GM12878 (cell line): ENCODE results near the gene GHDC. TPM values are rescaled to one million over a fixed set of nuclear protein-coding genes. Genes with fewer than 3 reads are reported as not detected.

ENCODE experiments used
- ATAC-seq: fragments of 200-7000 bp; cut with Tn5 transposase; 3 replicates; pipeline ENCODE4 v1.9.1; 2020; ENCODE audit warnings: mild to moderate bottlenecking, moderate library complexity
- BruUV-seq: library from RNA; stranded (reverse); fragments of 400-500 nt; replicated peaks from 2 replicates; lab custom pipeline; 2021; lab: Mats Ljungman, UMichigan
- CTCF ChIA-PET: fragments of 300-600 bp; sonication (Branson Sonifier 250); formaldehyde crosslinking; extraction: SDS; loops from one replicate; lab custom pipeline; 2021; ENCODE audit warnings: inconsistent platforms; lab: Yijun Ruan, JAX
- POLR2A ChIA-PET: fragments of 350-600 bp; formaldehyde crosslinking; extraction: SDS; loops from one replicate; lab custom pipeline; 2021; ENCODE audit warnings: inconsistent platforms; lab: Charles Lee
- RAD21 ChIA-PET: fragments of 300-600 bp; sonication (Branson Sonifier 250); formaldehyde crosslinking; loops from one replicate; lab custom pipeline; 2023; ENCODE audit warnings: antibody characterized with exemption; ENCODE audit not compliant: unreplicated experiment; lab: Charles Lee
- SMC1A ChIA-PET: fragments of 300-600 bp; sonication (Branson Sonifier 250); formaldehyde crosslinking; loops from one replicate; lab custom pipeline; 2023; ENCODE audit not compliant: unreplicated experiment, uncharacterized antibody; lab: Charles Lee
- DNase-seq: peaks from one replicate; pipeline ENCODE4 v3.0.0-alpha.2; 2011; ENCODE audit warnings: low read depth, low spot score
- FAIRE-seq: peaks from 3 replicates; lab custom pipeline; 2011; peaks lifted over from hg19 to GRCh38; lab: Jason Lieb, UNC
- H2AFZ ChIP-seq: 2 replicates; pipeline ENCODE4 v1.6.0; 2011; ENCODE audit warnings: low read depth, low read length, control low read depth; ENCODE audit not compliant: control insufficient read depth
- H3K27ac ChIP-seq: 2 replicates; pipeline ENCODE4 v1.5.1; 2011; ENCODE audit warnings: control low read depth; ENCODE audit not compliant: control insufficient read depth, insufficient read depth
- H3K27me3 ChIP-seq, 2 experiments: replicated peaks in 1 of 2; 2 replicates each; pipeline versions ENCODE4 v1.6.0 to v1.6.1; 2011; ENCODE audit warnings: low read length in 1 of 2; ENCODE audit not compliant: control insufficient read depth in 2 of 2, insufficient read depth in 2 of 2
- H3K36me3 ChIP-seq, 2 experiments: 2 replicates each; pipeline ENCODE4 v1.5.1; 2011; ENCODE audit warnings: low read length in 1 of 2; ENCODE audit not compliant: control insufficient read depth in 2 of 2, insufficient read depth in 2 of 2
- H3K4me1 ChIP-seq: 2 replicates; pipeline ENCODE4 v1.6.1; 2011; ENCODE audit warnings: mild to moderate bottlenecking, low read length, moderate library complexity, mixed read lengths; ENCODE audit not compliant: control insufficient read depth, insufficient read depth
- H3K4me2 ChIP-seq: 2 replicates; pipeline ENCODE4 v1.6.0; 2011; ENCODE audit warnings: control low read depth; ENCODE audit not compliant: control insufficient read depth, insufficient read depth
- H3K4me3 ChIP-seq: fragments of 200-600 bp; sonication (generic); 2 replicates; pipeline ENCODE4 v1.5.1; 2016
- H3K79me2 ChIP-seq: 2 replicates; pipeline ENCODE4 v1.6.0; 2011; ENCODE audit warnings: low read length; ENCODE audit not compliant: control insufficient read depth, insufficient read depth
- H3K9ac ChIP-seq: 2 replicates; pipeline ENCODE4 v1.8.0; 2011; ENCODE audit warnings: low read length, control low read depth, mixed read lengths; ENCODE audit not compliant: control insufficient read depth, insufficient read depth
- H3K9me3 ChIP-seq: replicated peaks from 3 replicates; pipeline ENCODE4 v1.5.1; 2011; ENCODE audit warnings: mild to moderate bottlenecking, low read length; ENCODE audit not compliant: control insufficient read depth, insufficient read depth
- H4K20me1 ChIP-seq: 2 replicates; pipeline ENCODE4 v1.6.0; 2011; ENCODE audit not compliant: control insufficient read depth, insufficient read depth
- BCL11A ChIP-seq: IDR thresholded peaks from 2 replicates; pipeline ENCODE4 v1.6.1; 2011; ENCODE audit warnings: low read depth, low read length
- CREB1 ChIP-seq: IDR thresholded peaks from 2 replicates; pipeline ENCODE4 v1.6.1; 2012; ENCODE audit warnings: low read depth, mild to moderate bottlenecking, inconsistent platforms
- E2F8 ChIP-seq: fragments of 450-650 bp; IDR thresholded peaks from 2 replicates; pipeline ENCODE4 v1.6.1; 2018; ENCODE audit warnings: mild to moderate bottlenecking, low read depth, moderate library complexity; ENCODE audit not compliant: partially characterized antibody
- FOXM1 ChIP-seq: IDR thresholded peaks from 2 replicates; pipeline ENCODE4 v1.6.1; 2012; ENCODE audit warnings: low read depth, mild to moderate bottlenecking, inconsistent platforms, low read length, moderate library complexity
- IRF4 ChIP-seq: IDR thresholded peaks from 2 replicates; pipeline ENCODE4 v1.6.1; 2011; ENCODE audit warnings: low read depth, low read length
- JUNB ChIP-seq: IDR thresholded peaks from 2 replicates; pipeline ENCODE4 v1.6.1; 2016; ENCODE audit warnings: antibody characterized with exemption, mild to moderate bottlenecking
- RB1 ChIP-seq: fragments of 450-650 bp; formaldehyde crosslinking; IDR thresholded peaks from 2 replicates; pipeline ENCODE4 v1.6.1; 2017; ENCODE audit warnings: mild to moderate bottlenecking, borderline replicate concordance
- RBBP5 ChIP-seq: fragments of 200-600 bp; sonication (generic); conservative IDR thresholded peaks from 2 replicates; pipeline ENCODE4 v1.6.1; 2016
- TCF7 ChIP-seq: IDR thresholded peaks from 2 replicates; pipeline ENCODE4 v1.6.1; 2014; ENCODE audit warnings: antibody characterized with exemption, borderline replicate concordance
- ZBTB11 ChIP-seq: fragments of 450-650 bp; formaldehyde crosslinking; IDR thresholded peaks from 2 replicates; pipeline ENCODE4 v1.5.0; 2022; ENCODE audit warnings: mild to moderate bottlenecking, missing genetic modification characterization
- ZNF207 ChIP-seq: fragments of 450-650 bp; IDR thresholded peaks from 2 replicates; pipeline ENCODE4 v1.6.1; 2014; ENCODE audit warnings: antibody characterized with exemption, mild to moderate bottlenecking, borderline replicate concordance
- ZNF217 ChIP-seq: fragments of 450-650 bp; IDR thresholded peaks from 2 replicates; pipeline ENCODE4 v1.6.1; 2017; ENCODE audit warnings: antibody characterized with exemption, mild to moderate bottlenecking
- WGBS: methylation state at CpG from one replicate; pipeline ENCODE4 v1.1.6; 2016; ENCODE audit warnings: low lambda C conversion rate; ENCODE audit not compliant: insufficient replicate concordance, insufficient coverage; ENCODE audit errors: missing lambda C conversion rate; 5-methylcytosine and 5-hydroxymethylcytosine counted together
- in situ Hi-C: fragments of 300-500 bp; cut with MboI; formaldehyde crosslinking; loops from 9 replicates; pipeline ENCODE4 v1.14.3; 2018; ENCODE audit warnings: mixed read lengths
- intact Hi-C: fragments of 100-400 bp; cut with micrococcal nuclease; formaldehyde crosslinking; loops from one replicate; pipeline ENCODE4 v1.14.2; 2022; ENCODE audit not compliant: unreplicated experiment
- polyA plus RNA-seq, 11 experiments: library from polyadenylated mRNA; depleted of rRNA in 4 of 11; unstranded in 6 of 11; stranded (reverse) in 5 of 11; fragments of >200 nt; fragmentation: Nextera tagmentation in 4 of 11; fragmentation: Illumina TruSeq in 1 of 11; extraction: Ambion mirVana in 4 of 11; extraction: Trizol in 1 of 11; gene quantifications; 1 replicate in 1 of 11; 2 replicates in 10 of 11; pipeline versions ENCODE4 v1.2.1 to v1.2.3, GENCODE V29; 2011 to 2016; ENCODE audit warnings: inconsistent platforms in 2 of 11, missing spikeins in 2 of 11, low read depth in 1 of 11
- total RNA-seq, 4 experiments: library from RNA; depleted of rRNA in 3 of 4; stranded (reverse); fragments of >200 nt in 3 of 4; fragmentation: Illumina TruSeq in 1 of 4; extraction: Trizol in 1 of 4; gene quantifications; 2 replicates each; pipeline versions ENCODE4 v1.2.1 to v1.2.3, GENCODE V29; 2013 to 2021
- TF ChIP-seq, protein P1 (sequence below): fragments of 450-650 bp; IDR thresholded peaks from 2 replicates; pipeline ENCODE4 v1.6.1; 2014; ENCODE audit warnings: mild to moderate bottlenecking

GHDC gene
- total and polyA plus RNA-seq, 10 of the 15 experiments (the other 5 are each of a cell fraction or from before 2014, with no cell fraction given): 0.72 to 20.6 (median 12.9) TPM

DNA sequence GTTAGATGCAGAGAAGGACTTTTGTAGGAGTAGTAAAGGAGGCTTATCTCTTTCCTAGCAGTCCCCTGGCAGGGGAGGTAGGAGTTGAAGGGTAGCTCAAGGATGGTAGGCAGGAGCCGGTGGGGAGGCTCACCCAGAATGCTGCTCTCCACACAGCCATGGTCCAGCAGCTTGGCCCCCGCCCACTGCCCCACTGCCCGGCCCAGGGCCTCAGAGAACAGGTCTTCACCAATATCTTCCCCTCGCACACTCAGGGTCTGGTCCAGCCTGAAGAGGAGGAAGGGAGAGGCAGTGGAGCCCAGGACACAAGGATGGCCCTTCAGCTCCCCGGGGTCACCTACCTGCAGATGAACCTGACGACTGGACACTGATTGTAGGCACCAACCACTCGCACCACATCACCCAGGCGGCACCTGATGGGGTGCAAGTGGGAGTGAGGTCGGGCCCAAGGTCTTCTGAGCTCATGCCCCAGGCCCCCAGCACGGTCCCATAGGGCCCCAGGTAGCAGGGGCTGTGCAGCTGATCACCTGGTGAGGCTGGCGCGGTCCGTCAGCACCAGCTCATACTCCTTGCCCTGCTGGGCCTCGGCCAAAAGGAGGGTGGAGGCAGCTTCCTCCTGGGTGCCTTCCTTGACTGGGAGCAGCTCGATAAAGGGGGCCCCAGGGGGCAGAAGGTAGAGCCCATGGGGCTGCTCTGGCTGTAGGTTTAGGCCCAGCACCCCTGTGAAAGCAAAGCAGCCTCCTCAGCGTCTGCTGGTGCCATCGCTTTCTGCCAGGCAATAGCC is 3.6 kb downstream of the GHDC start (continued):
- TF ChIP-seq E2F8 (no peak), JUNB (no peak), RB1 (no peak), ZNF217 (no peak), RBBP5 (no peak), ZNF207 (no peak)
- TF ChIP-seq, protein P1, sequence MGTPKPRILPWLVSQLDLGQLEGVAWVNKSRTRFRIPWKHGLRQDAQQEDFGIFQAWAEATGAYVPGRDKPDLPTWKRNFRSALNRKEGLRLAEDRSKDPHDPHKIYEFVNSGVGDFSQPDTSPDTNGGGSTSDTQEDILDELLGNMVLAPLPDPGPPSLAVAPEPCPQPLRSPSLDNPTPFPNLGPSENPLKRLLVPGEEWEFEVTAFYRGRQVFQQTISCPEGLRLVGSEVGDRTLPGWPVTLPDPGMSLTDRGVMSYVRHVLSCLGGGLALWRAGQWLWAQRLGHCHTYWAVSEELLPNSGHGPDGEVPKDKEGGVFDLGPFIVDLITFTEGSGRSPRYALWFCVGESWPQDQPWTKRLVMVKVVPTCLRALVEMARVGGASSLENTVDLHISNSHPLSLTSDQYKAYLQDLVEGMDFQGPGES: no peak

DNA sequence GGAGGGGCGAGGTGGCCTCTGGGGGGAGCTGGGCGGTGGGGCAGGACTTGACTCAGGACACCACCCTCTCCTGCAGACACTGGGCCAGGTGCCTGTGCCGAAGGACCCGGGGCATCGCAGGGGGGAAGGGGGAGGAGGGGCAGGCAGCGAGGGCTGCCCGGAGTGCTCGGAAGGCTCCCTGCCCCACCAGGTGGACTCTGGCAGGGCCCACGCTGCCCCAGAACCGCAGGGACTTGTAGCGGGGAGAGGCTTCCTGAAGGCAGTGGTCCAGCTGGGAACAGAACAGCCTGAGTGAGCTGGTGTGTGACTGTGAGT is 4.7 kb downstream of the GHDC start:
- Histone ChIP-seq H3K4me2 (no peak overlapping the region), H3K9me3 (no peaks in the 10 kb centered on the region), H2AFZ (no peak overlapping the region), H3K36me3 (no peaks in the 10 kb centered on the region), H3K79me2 (peaks cover 4% of the 10 kb centered on the region), H3K27ac (no peak overlapping the region), H3K4me1 (peaks cover 6% of the 10 kb centered on the region), H3K4me3 (no peak overlapping the region), H4K20me1 (no peaks in the 10 kb centered on the region), H3K27me3 (no peaks in the 10 kb centered on the region)
- ChIA-PET CTCF (interaction anchor here (1.3 to 2.1 kb wide), 2 partner anchors 8 to 11 kb away, joined by 3 to 9 read pairs; partner anchors contain the start of gene KCNH4), SMC1A (no interaction called here), POLR2A (interaction anchor here (0.7 kb wide), 1 partner anchor 15 kb away, joined by 3 read pairs; no protein-coding TSS in a partner anchor)
- ATAC-seq (no peak), FAIRE-seq (no peak), DNase-seq (no peak)
- in situ Hi-C loops: no loop called here
- BruUV-seq: no TSS peak
- WGBS: 78% methylated on average over 8 of the region's 11 CpGs
- no peak for TF ChIP-seq IRF4
- no peak for TF ChIP-seq BCL11A
- TF ChIP-seq ZBTB11: no peak
- TF ChIP-seq CREB1: no peak
- TF ChIP-seq FOXM1: no peak
- TF ChIP-seq TCF7: no peak
- TF ChIP-seq, all 136 proteins: peak for 0
- RAD21 ChIA-PET: interaction anchor here (1.0 to 1.6 kb wide), 3 partner anchors 8 to 217 kb away, joined by 3 to 4 read pairs (median 4); partner anchors contain the start of gene KCNH4
- intact Hi-C loops: loop anchor here (10.0 kb wide), 1 partner anchor 215 kb away; no protein-coding TSS in a partner anchor
- no peak overlapping the region for H3K9ac ChIP-seq
